ENCODE data around the gene SHC4.

SHC4 gene

DNA sequence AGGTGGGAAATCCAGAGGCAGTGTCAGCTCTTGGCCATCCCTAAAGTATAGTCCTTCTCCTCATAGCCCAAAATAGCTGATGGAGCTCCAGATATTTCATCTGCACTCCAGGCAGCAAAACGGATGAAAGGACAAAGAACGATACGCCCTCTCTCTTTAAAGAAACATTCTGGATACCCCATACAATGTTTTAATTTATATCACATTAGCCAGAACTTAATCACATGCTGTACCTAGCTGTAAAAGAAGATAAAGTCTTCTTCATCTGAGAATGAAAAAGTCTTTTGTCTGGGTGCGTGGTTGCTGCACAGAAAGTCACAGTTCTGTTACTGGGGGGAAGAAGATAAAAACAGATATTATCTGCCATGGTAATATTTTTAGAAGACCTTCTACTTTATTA, 4.3 kb upstream of the SHC4 start:
- DNase-seq (ENCODE audit: low spot score): no peak

DNA sequence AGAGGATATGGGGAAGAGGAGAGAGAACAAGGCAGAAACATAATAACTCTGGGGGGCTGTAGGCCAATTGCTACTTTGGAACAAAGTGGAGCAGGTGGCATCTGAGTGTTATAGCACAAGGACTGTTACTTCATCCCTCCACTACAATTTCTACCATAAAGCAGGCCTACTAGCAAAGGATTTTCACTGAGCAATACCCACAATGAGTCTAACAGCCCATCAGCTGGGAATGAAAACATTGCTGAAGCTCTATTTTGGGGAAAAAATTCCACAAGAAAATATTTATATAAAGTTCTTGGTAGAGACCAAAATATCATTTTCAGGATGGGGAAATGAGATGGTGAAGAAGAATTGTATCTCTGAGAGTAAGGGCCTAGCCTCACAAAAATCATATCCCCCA, 3.6 kb upstream of the SHC4 start:
- no peak for DNase-seq (ENCODE audit: low spot score)

- DNase-seq (ENCODE audit: low spot score): no peak
Measured at GRCh38 chr15:48966595-48967301, 3.0 kb upstream of the SHC4 start.

DNA sequence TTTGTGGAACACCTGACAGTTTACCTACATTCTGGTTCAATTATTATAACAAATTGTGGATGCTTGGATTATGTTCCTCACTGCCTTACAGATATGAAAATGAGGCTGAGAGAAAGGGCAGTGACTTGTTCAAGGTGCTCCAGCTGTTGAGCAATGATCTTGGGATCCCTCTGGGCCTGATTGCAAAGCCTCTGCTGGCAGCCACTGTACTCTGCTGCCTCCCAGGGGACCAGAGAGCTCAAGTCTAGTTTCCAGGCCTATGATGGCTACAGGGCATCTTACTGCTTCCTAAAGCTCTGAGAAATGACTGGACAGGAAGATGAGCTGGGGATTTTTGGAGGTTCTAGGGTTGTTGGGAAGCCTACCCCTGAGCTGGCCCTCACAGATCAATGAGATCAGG, 2.3 kb upstream of the SHC4 start:
- peak; percentile 13 for DNase-seq (ENCODE audit: low spot score)

DNA sequence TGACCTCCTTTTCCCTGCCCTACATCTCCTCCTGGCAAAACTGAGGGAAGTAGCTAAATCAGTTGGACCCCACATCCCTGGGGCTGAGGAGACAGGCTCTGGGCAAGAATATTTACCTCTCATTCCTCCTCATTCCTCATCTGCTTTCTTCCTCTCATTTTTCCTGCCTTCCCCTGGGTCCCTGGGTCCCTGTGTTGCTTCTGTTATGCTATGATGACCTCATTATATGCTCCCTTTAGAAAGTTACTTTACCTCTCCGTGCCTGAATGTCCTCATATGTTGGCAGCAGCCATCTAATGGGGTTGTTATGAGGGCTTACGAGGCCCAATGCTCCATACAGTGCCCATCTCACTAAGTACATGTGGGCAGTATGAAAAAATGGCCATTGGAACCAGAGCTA, 1.2 kb upstream of the SHC4 start:
- DNase-seq (ENCODE audit: low spot score): no peak

GRCh38 chr15:48962662-48963523, 826 bp downstream of the SHC4 start:
- peak; percentile 22 for DNase-seq (ENCODE audit: low spot score)

DNA sequence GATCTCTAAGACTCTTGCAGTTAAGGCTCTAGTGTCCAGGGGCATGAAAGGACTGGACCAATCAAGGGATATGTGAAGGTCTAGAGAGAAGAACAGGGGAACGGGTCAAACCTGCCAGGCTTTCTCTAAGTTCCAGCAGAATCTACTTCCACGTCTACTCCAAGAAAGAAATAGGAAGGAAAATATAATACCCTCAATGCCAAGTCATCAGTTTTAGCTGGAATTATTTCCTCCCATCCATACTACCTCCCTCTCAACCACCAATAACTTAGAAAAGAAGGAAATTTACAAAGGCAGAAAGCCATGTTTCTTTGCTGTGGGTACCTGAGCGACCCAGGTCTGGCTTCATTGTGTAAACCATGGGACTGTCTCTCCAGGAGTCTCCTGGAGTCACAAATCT, 7.8 kb downstream of the SHC4 start:
- no peak for DNase-seq (ENCODE audit: low spot score)

- DNase-seq (ENCODE audit: low spot score): no peak
Measured at GRCh38 chr15:48955370-48955769, 8.3 kb downstream of the SHC4 start.

GRCh38 chr15:48954538-48954937, 9.2 kb downstream of the SHC4 start:
- DNase-seq (ENCODE audit: low spot score): no peak

- no peak for DNase-seq (ENCODE audit: low spot score)
Measured at GRCh38 chr15:48946840-48947187, 16.9 kb downstream of the SHC4 start.

GRCh38 chr15:48946074-48946839, 17.5 kb downstream of the SHC4 start:
- DNase-seq (ENCODE audit: low spot score): no peak

DNA sequence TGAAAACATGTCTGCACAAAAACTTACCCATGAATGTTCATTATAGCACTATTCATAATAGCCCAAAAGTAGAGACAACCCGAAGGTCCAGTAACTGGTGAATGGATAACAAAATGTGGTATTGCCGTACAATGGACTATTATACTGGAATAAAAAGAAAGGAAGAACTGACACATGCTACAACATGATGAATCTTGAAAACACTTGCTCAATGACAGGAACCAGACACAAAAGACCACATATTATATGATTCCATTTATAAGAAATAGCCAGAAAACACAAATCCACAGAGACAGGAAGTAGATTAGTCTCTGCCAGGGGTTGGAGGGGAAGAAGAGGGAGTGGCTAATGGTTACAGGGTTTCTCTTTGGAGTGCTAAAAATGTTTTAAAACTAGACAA, 18.3 kb downstream of the SHC4 start:
- no peak for DNase-seq (ENCODE audit: low spot score)

GRCh38 chr15:48941904-48942303, 21.8 kb downstream of the SHC4 start:
- DNase-seq (ENCODE audit: low spot score): no peak

DNA sequence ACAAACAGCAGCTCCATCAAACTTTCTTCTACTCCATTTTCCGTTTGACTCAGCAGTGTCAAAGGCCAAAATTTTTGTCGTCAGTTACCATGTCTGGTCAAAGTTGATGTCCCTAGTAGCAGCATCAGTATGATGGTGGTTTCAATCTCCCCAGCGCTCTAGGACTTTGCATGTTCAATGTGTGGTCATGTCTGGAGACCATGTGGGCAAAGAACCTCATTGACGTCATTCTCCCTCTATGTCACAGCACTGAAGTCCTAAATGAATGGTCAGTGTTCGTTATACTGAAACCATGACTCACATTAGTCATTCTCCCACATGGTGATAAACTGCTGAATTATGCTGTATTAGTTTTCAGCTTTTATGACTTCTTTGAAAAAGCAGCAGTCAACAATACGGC, 23.2 kb downstream of the SHC4 start:
- DNase-seq (ENCODE audit: low spot score): no peak

DNA sequence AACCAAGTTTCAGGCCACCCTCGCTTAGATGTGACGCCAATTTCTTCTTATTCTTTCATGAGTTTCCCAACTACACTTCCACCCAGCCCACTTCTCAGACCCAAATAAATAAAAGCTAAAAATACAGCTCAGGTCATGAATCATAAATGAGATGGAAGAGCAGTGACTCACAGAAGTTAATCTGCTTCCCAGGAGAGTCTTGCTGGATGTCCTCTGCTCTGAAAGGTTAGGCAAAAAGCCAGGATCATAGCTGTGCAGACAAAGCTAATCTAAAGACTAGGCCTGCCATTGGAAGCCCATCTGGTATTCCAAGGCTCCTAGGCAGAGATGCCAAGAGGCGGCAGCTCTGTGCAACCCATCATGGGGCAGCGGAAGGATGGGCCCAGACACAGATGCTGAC, 24.1 kb downstream of the SHC4 start:
- no peak for DNase-seq (ENCODE audit: low spot score)

DNA sequence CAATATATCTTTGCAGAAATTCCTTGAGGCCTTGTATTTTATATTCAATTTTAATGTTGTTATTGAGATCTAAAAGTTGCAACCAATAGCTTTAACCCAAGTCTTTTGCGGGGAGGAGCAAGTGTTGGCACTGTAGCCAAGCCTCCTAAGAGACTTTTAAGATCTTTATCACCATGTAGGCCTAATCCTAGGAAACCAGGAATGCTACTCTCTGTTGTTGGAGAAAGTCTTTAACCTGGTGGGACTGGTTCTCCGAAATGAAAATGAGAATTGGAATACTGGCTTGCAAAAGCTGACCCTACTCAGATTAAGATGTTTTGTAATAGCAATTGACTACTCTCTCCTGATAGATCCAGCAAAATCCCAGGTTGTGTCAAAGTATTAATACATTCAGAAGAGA, 25.8 kb downstream of the SHC4 start:
- DNase-seq (ENCODE audit: low spot score): no peak

GRCh38 chr15:48936666-48937065, 27.1 kb downstream of the SHC4 start:
- DNase-seq (ENCODE audit: low spot score): no peak

DNA sequence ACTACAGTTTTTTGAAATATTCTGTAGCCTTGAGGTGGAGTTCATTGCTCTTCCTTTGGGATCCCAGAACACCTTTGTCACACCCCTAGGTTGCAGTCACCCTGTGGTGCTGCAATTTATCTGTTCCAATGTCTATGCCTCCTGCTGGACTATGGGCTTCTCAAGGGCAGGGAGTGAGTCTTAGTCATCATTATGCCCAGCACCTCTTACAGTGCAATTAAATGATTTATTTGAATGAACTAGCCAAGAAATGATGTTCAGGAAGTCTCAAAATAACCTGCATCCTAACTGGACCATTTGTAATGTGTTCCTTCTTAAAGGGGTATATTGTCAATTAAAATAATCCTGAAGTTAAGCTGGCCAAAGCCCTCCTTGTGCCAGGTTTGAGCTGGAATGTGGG, 28.5 kb downstream of the SHC4 start:
- no peak for DNase-seq (ENCODE audit: low spot score)

DNA sequence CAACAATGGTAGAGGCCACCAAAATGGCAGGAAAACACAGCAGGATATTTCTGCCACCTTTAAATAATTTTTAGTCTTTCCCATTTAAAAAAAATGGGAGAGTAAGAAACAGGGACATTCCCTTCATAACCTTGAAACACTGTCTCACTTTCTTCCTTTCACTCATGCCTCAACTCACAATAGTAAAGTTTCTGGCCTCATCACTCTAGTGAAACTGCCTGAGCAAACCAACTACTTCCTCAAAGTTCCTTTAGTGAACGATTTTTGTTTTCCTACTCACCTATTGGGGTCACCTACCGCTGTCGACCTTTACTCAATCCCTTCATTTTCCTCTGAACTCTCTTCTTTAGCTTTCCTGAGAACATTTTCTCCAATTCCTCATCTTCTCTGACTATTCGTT, 33.0 kb downstream of the SHC4 start:
- no peak for DNase-seq (ENCODE audit: low spot score)

GRCh38 chr15:48929661-48930060, 34.1 kb downstream of the SHC4 start:
- no peak for DNase-seq (ENCODE audit: low spot score)

DNA sequence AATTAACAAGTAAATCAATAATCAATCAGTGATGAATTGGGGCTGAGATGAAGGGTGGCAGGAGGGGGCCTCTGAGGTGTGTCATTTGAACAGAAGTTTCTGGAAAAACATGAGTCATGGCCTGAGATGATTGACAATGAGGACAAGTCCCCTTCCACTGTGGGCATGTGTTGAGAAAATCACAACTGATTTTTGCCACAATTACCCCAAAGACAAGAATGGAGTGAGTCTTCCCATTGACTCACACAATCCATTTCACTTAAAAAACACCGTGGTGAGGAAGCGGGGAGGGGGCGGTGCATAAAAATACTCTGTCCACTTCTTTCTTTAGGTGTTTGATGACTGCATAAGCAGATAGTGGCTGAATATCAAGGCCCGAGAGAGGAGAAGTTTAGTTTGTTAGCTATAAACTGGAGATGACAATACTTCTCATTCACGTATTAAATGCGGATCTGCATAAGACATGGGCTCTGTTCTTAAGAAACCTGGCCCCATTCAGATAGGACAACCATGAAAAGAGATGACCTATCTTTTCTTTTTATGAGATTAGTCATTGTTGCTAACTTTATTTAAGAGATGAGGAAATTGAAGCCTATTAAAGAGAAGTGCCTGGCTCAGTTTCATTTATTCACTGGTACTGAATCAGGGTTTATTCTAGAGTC, 34.7 kb downstream of the SHC4 start:
- no peak for DNase-seq (ENCODE audit: low spot score)

- no peak for DNase-seq (ENCODE audit: low spot score)
Measured at GRCh38 chr15:48925714-48926223, 38.0 kb downstream of the SHC4 start.
